Neural crest cell (in vitro differentiated cells): ENCODE data around the gene FLOT1. TPM values are rescaled to one million over a fixed set of nuclear protein-coding genes. Genes with fewer than 3 reads are reported as not detected.

Experiments used
- DNase-seq: peaks from one replicate; pipeline ENCODE4 v3.0.0; 2021; ENCODE audit warnings: low read depth, mixed read lengths, low spot score
- H3K27ac Mint-ChIP-seq: one replicate; pipeline ENCODE4 v1.8.0; 2021; ENCODE audit warnings: mild to moderate bottlenecking, mixed read lengths; ENCODE audit not compliant: unreplicated experiment
- H3K27me3 Mint-ChIP-seq: 2 replicates; pipeline ENCODE4 v1.8.0; 2021; ENCODE audit warnings: low read depth, mild to moderate bottlenecking, mixed read lengths
- H3K36me3 Mint-ChIP-seq: 2 replicates; pipeline ENCODE4 v1.8.0; 2021; ENCODE audit warnings: low read depth, mild to moderate bottlenecking, mixed read lengths
- H3K4me1 Mint-ChIP-seq: 2 replicates; pipeline ENCODE4 v1.8.0; 2021; ENCODE audit warnings: mixed read lengths
- H3K4me3 Mint-ChIP-seq: one replicate; pipeline ENCODE4 v1.8.0; 2021; ENCODE audit warnings: mild to moderate bottlenecking, mixed read lengths
- H3K9me3 Mint-ChIP-seq: 2 replicates; pipeline ENCODE4 v1.8.0; 2021; ENCODE audit warnings: mixed read lengths
- CTCF ChIP-seq: fragments of 200-600 bp; sonication (generic); conservative IDR thresholded peaks from 2 replicates; pipeline ENCODE4 v1.5.0; 2021; ENCODE audit warnings: antibody characterized with exemption, mild to moderate bottlenecking
- total RNA-seq: library from RNA; stranded (reverse); gene quantifications from 2 replicates; pipeline ENCODE4 v1.2.1, GENCODE V29; 2021

The FLOT1 gene
- total RNA-seq, 1 donor from 2014 or later: 100 TPM

GRCh38 chr6:30740540-30740870, 2.0 kb downstream of the FLOT1 start:
- TF ChIP-seq CTCF: no peak
- H3K9me3 Mint-ChIP-seq: no peaks in the 10 kb centered on the region
- H3K4me1 Mint-ChIP-seq: peaks cover 45% of the 10 kb centered on the region
- H3K36me3 Mint-ChIP-seq: peaks cover 20% of the 10 kb centered on the region
- H3K27ac Mint-ChIP-seq: no peak overlapping the region
- no peak for DNase-seq
- peak overlapping the region; percentile 83 for H3K4me3 Mint-ChIP-seq
- peaks cover 15% of the 10 kb centered on the region for H3K27me3 Mint-ChIP-seq

GRCh38 chr6:30738532-30738931, 4.0 kb downstream of the FLOT1 start:
- Mint-ChIP-seq H3K36me3 (peaks cover 25% of the 10 kb centered on the region), H3K9me3 (no peaks in the 10 kb centered on the region), H3K27ac (no peak overlapping the region), H3K4me3 (peak overlapping the region; percentile 83), H3K27me3 (peaks cover 5% of the 10 kb centered on the region), H3K4me1 (peaks cover 30% of the 10 kb centered on the region)
- DNase-seq: no peak
- no peak for TF ChIP-seq CTCF

GRCh38 chr6:30735668-30736314, 6.7 kb downstream of the FLOT1 start:
- no peak for DNase-seq
- no peaks in the 10 kb centered on the region for H3K27me3 Mint-ChIP-seq
- H3K9me3 Mint-ChIP-seq: no peaks in the 10 kb centered on the region
- peak overlapping the region; percentile 67 for H3K4me3 Mint-ChIP-seq
- H3K4me1 Mint-ChIP-seq: peaks cover 18% of the 10 kb centered on the region
- no peak for TF ChIP-seq CTCF
- H3K36me3 Mint-ChIP-seq: peaks cover 29% of the 10 kb centered on the region
- no peak overlapping the region for H3K27ac Mint-ChIP-seq

GRCh38 chr6:30732237-30732943, 10.1 kb downstream of the FLOT1 start:
- H3K4me3 Mint-ChIP-seq: peak overlapping the region; percentile 3
- no peak for TF ChIP-seq CTCF
- DNase-seq: no peak
- H3K9me3 Mint-ChIP-seq: no peaks in the 10 kb centered on the region
- peaks cover 15% of the 10 kb centered on the region for H3K27me3 Mint-ChIP-seq
- peaks cover 28% of the 10 kb centered on the region for H3K36me3 Mint-ChIP-seq
- H3K4me1 Mint-ChIP-seq: peaks cover 25% of the 10 kb centered on the region
- H3K27ac Mint-ChIP-seq: no peak overlapping the region

- TF ChIP-seq CTCF: peak; percentile 74
- Mint-ChIP-seq H3K9me3 (peaks cover 2% of the 10 kb centered on the region), H3K4me1 (peaks cover 29% of the 10 kb centered on the region), H3K36me3 (peaks cover 24% of the 10 kb centered on the region), H3K27ac (no peak overlapping the region), H3K4me3 (peak overlapping the region; percentile 58), H3K27me3 (peaks cover 24% of the 10 kb centered on the region)
- DNase-seq: peak; percentile 57
These were observed 11.7 kb downstream of the FLOT1 start for GRCh38 chr6:30730601-30731435.
